GM18519 (cell line): ENCODE measurements around the gene KDM5D.
A peak's percentile ranks its signal among the peaks of the same experiment; 100 is the strongest.

ENCODE experiments used
- ATAC-seq: cut with Tn5 transposase; IDR thresholded peaks from one replicate; pipeline ENCODE4 v1.9.1; 2021; ENCODE audit warnings: mild to moderate bottlenecking, moderate library complexity; ENCODE audit not compliant: unreplicated experiment, low FRiP score

KDM5D gene

DNA sequence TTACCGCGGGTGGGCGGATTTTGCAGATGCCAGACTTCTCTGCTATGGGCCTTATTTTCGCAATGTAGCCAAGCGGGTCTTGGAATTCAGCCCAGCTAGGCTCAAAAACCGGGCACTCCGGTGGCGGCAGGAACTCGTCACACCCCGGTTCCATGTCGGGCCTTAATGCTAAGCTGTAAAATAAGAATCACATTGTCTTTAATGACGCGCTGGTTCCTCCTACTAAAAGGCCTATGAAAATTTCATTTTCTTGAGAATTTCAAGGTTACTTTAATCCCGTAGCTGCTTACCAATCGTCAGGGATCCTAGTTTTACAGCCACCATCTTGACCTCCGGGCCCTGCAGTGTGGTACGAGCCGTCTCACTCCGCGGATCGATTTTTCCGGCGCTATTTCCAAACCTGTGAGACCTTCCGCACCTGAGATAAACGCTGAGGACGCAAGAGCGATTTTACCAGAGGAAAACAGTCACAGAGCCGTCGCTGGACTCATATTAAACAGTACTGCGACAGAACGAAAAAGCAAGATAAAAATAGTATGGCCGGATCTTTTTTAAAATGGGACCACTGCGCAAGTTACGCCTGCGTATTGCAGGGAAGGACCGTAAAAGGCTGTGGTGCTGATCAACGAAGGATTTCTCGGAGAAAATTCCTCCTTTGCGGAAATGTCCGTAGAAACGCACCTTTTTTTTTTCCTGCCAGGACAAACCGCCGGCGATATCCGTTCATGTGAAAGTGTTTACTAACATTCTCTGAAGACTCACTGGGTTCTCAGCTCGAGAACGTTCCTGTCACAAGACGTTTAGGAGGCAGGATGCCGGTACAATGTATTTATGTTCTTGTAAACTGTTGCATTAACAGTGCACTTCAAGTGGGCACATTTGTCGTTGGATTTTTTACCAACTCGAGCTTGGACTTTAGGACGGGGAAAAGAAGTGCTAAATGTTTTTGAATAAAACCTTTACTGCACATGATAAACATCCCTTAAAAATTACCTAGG is at the start of gene KDM5D:
Gene KDM5D (minus strand): TSS at position 346 of the 998 bp plus-strand sequence. CDS start 192 bp downstream, at position 154.
- ATAC-seq, result peak; percentile 62

- ATAC-seq, result no peak
These were observed 23.8 kb upstream of the KDM5D start for GRCh38 chrY:19768375-19768774.

DNA sequence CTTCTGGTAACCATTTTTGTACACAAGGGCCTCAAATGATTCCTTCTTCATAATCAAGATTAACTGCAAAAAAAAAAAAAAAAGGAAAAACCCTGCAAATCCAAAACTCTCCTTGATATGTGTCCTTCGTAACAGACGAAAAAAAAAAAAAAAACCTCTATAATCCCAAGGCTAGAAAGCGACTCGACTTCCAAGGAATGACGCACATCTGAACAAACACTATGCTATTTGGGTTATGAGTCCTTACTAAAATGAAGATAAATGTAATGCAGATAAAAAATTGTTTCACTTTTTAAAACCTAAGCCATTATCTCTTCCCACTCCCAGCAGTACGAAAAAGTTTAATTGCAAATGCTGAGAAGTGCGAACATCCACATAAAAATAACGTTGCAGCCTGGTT is 1.2 kb downstream of the KDM5D start:
- no peak for ATAC-seq

- no peak for ATAC-seq
These were observed 2.4 kb downstream of the KDM5D start for GRCh38 chrY:19742153-19742552.

DNA sequence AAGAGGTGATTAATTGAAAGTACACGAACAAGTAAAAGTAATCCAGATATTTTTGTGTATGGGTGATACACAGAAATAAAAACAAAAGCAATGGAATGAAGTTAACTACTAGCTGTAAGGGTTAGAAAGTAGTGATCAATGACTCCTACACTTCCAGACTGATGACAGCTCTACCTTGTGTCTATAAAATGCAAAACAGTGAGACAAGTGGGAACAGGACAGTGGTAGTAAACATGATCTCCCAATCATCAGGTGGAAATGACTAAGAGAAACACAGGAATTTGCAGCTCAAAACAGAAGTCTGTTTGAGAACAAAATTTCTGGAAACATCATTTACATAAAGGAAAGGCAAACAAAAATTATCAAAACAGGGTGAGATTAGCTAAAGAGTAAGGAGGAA is 10.1 kb downstream of the KDM5D start:
- ATAC-seq, result no peak

GRCh38 chrY:19717950-19718349 is 26.6 kb downstream of the KDM5D start:
- ATAC-seq, result peak; percentile 98

DNA sequence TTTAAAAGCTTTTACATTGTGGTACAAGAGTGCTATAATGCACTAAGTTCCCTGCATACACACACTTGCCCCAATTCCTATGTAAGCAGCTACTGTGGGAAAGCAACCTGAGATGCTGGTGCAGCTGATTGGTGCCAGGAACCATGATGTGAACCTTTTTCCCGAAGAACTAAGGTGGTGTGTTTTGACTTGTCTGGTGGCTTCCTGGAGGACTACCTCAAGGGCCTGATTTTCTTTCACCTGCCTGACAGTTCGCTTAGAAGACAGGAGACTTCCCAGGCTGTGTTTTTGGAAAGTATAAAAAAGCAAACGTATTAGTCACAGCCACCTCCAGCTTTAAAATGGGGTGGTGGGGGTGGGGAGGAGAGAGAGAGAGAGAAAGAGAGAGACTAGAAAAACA is 27.4 kb downstream of the KDM5D start:
- ATAC-seq, result no peak

DNA sequence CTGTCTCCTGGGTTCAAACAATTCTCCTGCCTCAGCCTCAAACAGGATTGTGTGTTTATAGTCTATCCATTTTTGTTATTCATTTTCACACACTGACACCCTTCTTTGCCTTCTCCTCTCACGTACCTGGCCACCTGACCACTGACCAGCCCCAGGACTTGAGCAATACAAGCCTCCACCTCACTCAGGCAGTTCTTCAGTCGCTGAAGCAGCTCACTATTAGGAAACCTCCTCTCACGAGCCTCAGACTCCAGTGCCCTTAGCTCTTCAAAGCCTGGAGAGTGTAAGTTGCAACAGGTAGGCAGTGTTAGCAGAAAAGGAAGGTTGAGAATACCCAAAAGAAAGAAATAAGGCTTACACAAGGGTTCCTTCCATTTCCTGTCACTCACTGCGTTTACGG is 29.3 kb downstream of the KDM5D start:
- ATAC-seq, result no peak

- no peak for ATAC-seq
These were observed 31.1 kb downstream of the KDM5D start for GRCh38 chrY:19713430-19713829.

DNA sequence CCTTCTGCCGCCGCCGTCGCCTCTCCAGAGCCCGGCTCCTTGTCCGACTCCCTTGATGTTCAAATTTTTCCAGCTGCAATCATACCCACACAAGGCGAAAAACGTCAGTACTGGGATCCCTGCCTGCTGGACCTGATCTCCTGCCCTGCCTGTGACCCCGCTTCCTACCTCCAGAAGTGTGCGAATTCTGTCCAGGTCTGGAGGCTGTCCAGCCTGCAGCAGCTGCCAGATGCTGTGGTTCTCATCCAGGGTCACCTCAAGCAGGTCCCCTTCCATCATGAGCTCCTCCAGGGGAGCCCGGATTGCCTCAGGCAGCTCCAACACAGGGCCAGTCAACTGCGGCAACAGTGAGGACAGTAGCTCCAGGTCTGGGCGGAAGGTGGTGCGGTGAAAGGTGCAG is 38.3 kb downstream of the KDM5D start:
- no peak for ATAC-seq

DNA sequence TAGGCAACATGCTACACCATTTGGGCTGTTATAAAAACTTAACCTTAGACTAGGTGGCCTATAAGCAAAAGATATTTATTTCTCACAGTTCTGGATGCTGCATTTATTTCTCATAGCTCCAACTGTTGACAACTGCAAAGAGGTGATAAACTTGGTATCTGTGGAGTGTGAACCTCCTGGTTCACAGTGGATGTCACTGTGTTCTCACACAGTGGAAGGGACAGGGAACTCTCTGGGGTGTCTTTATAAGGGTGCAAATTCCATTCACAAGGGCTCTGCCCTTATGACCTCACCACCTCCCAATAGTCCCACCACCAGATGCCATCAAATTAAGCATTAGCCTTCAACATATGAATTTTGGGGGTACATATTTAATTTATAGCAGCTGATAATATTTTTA is 46.0 kb downstream of the KDM5D start:
- no peak for ATAC-seq

DNA sequence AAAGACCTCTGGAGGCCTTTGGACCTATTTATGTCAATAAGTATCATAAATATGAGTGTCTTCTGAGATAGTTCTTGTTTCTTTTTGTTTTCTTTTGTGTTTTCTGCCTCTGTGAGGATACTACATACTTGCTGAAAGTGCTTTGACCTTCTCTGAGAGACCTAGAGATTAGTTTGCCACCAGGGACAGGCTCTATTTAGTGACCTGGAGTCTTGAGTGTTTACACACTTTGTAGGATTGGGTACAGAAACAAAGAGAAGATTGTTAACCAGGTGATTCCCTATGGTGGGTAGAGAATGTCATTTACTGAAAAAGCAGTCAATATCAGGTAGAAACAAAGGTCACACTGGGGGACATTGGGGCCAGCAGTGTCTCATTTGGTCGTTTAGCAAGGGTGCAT is 63.7 kb downstream of the KDM5D start:
- no peak for ATAC-seq
